HUES64 (cell line): ENCODE measurements around the gene SPI1.

ENCODE experiments used
- H3K27ac ChIP-seq: 2 replicates; pipeline ENCODE4 v1.7.0; 2013; ENCODE audit warnings: low read depth, low read length, inconsistent platforms
- H3K27me3 ChIP-seq: 2 replicates; pipeline ENCODE4 v1.6.1; 2013; ENCODE audit warnings: mild to moderate bottlenecking, low read length; ENCODE audit not compliant: insufficient read depth
- H3K36me3 ChIP-seq: 2 replicates; pipeline ENCODE4 v1.6.1; 2013; ENCODE audit warnings: mild to moderate bottlenecking, low read length; ENCODE audit not compliant: insufficient read depth
- H3K4me1 ChIP-seq: 2 replicates; pipeline ENCODE4 v1.6.1; 2013; ENCODE audit warnings: mild to moderate bottlenecking, low read length, moderate library complexity; ENCODE audit not compliant: insufficient read depth
- H3K4me3 ChIP-seq: 2 replicates; pipeline ENCODE4 v1.5.1; 2013; ENCODE audit warnings: mild to moderate bottlenecking, low read length, moderate library complexity
- H3K9ac ChIP-seq: 2 replicates; pipeline ENCODE4 v1.6.1; 2013; ENCODE audit warnings: mild to moderate bottlenecking, low read depth, low read length
- H3K9me3 ChIP-seq: 2 replicates; pipeline ENCODE4 v1.6.1; 2013; ENCODE audit warnings: low read depth, low read length; ENCODE audit not compliant: insufficient read depth
- WGBS: fragments of 150-250, 120-280 bp; methylation state at CpG from one replicate; pipeline ENCODE4 v1.1.7; 2013; ENCODE audit warnings: missing lambda C conversion rate; 5-methylcytosine and 5-hydroxymethylcytosine counted together

Gene SPI1

GRCh38 chr11:47332791-47333525 is 45.4 kb downstream of the SPI1 start:
- Histone ChIP-seq H3K4me3 (no peak overlapping the region), H3K27me3 (no peaks in the 10 kb centered on the region), H3K9me3 (no peaks in the 10 kb centered on the region), H3K36me3 (peaks cover 16% of the 10 kb centered on the region), H3K4me1 (no peaks in the 10 kb centered on the region), H3K27ac (no peak overlapping the region), H3K9ac (no peak overlapping the region)
- WGBS = 94% methylated on average over 20 of the region's 20 CpGs

DNA sequence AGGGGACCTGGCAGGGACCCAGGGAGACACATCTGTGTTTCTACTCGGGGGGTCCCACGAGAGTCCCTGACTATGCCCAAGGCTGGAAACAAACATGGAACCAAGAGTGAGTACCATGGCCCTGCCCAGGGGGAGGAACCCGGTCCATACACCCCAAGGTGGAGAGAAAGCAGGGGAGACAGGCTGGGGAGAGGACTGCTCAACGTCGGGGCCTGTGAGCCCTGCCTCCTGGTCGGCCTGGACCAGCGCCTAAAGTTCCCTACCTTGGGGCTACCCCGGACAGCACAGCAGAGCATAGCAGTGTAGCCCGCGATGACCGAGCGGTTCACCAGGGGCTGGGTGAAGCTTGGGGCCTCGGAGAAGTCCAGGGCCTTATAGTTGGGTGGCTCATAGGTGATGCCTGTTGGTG is 46.0 kb downstream of the SPI1 start:
- Histone ChIP-seq H3K27me3 (no peaks in the 10 kb centered on the region), H3K36me3 (peaks cover 19% of the 10 kb centered on the region), H3K27ac (no peak overlapping the region), H3K4me3 (no peak overlapping the region), H3K9me3 (no peaks in the 10 kb centered on the region), H3K4me1 (no peaks in the 10 kb centered on the region), H3K9ac (no peak overlapping the region)
- WGBS = 93% methylated on average over 13 of the region's 13 CpGs

- WGBS = 92% methylated on average over 21 of the region's 21 CpGs
Observed at GRCh38 chr11:47331454-47332302, 46.7 kb downstream of the SPI1 start.

DNA sequence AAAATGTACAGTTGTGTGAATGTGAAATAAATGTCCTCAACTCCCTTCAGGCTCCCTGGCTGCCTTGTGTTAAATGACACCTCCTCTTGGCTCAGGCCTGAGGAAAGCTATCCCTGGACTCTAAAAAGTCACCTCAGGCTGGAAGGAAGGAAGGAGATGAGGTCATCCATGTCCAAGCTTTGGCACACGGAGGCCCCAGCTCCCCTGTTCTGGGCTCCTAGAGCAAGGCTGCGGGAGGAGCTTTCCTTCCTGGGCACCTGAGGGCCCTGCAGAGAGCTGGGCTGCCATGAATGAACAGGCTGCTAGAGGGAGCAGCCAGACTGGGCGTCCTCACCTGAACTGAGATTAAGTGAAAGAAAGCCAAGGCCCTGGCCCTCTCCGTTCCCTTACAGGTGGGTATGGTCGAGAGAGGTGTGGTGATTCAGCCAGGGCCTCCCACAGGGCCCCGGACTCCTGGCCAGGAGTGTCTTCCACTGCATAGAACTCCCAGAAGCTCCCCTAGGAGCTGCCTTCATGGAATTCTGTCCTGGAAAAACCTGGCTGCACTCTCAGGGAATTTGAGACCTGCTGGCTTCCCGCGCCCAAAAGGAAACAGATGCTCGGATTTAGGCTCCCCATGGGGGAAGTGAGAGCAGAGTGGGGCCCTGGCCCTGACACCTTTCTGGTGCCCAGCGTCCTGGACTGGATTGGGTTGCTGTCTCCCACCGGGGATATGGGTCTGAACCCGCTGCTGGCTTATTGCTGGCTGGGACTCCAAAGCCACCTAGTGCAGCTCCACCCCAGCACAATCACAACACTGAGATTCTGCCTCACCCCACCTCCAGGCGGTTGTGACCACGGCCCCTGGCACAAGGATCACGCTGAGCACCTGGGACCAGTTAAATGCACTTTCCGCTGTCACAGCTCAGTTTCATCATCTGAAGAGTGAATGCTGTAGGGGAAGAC is 48.1 kb downstream of the SPI1 start:
- H3K27ac ChIP-seq = no peak overlapping the region
- no peaks in the 10 kb centered on the region for H3K4me1 ChIP-seq
- no peak overlapping the region for H3K4me3 ChIP-seq
- H3K36me3 ChIP-seq = peaks cover 35% of the 10 kb centered on the region
- H3K9ac ChIP-seq = no peak overlapping the region; the same call in 1 of the 2 replicates
- H3K9me3 ChIP-seq = no peaks in the 10 kb centered on the region
- no peaks in the 10 kb centered on the region for H3K27me3 ChIP-seq
- WGBS = 87% methylated on average over 16 of the region's 16 CpGs

More at GRCh38 chr11:47331454-47332302, 46.7 kb downstream of the SPI1 start:
- Histone ChIP-seq H3K4me1 (no peaks in the 10 kb centered on the region), H3K27me3 (no peaks in the 10 kb centered on the region), H3K9me3 (no peaks in the 10 kb centered on the region), H3K4me3 (no peak overlapping the region), H3K27ac (no peak overlapping the region), H3K36me3 (peaks cover 26% of the 10 kb centered on the region), H3K9ac (no peak overlapping the region)

DNA sequence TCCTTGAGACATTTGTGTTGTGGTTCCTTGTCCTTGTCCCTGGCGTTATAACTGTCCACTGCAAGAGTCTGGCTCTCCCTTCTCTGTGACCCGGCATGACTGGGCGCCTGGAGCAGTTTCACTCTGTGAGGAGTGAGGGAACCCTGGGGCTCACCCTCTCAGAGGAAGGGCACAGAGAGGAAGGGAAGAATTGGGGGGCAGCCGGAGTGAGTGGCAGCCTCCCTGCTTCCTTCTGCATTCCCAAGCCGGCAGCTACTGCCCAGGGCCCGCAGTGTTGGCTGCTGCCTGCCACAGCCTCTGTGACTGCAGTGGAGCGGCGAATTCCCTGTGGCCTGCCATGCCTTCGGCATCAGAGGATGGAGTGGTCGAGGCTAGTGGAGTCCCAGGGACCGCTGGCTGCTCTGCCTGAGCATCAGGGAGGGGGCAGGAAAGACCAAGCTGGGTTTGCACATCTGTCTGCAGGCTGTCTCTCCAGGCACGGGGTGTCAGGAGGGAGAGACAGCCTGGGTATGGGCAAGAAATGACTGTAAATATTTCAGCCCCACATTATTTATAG is 48.8 kb downstream of the SPI1 start:
- no peaks in the 10 kb centered on the region for H3K4me1 ChIP-seq
- peaks cover 37% of the 10 kb centered on the region for H3K36me3 ChIP-seq
- no peaks in the 10 kb centered on the region for H3K27me3 ChIP-seq
- no peak overlapping the region for H3K27ac ChIP-seq
- no peak overlapping the region; the same call in 1 of the 2 replicates for H3K9ac ChIP-seq
- WGBS = 95% methylated on average over 11 of the region's 12 CpGs
- H3K4me3 ChIP-seq = no peak overlapping the region
- no peaks in the 10 kb centered on the region for H3K9me3 ChIP-seq

- 92% methylated on average over 29 of the region's 29 CpGs for WGBS
- Histone ChIP-seq H3K4me3 (no peak overlapping the region), H3K9me3 (no peaks in the 10 kb centered on the region), H3K4me1 (no peaks in the 10 kb centered on the region), H3K36me3 (peaks cover 40% of the 10 kb centered on the region), H3K27me3 (no peaks in the 10 kb centered on the region), H3K27ac (no peak overlapping the region), H3K9ac (no peak overlapping the region)
Observed at GRCh38 chr11:47328449-47329390, 49.6 kb downstream of the SPI1 start.

DNA sequence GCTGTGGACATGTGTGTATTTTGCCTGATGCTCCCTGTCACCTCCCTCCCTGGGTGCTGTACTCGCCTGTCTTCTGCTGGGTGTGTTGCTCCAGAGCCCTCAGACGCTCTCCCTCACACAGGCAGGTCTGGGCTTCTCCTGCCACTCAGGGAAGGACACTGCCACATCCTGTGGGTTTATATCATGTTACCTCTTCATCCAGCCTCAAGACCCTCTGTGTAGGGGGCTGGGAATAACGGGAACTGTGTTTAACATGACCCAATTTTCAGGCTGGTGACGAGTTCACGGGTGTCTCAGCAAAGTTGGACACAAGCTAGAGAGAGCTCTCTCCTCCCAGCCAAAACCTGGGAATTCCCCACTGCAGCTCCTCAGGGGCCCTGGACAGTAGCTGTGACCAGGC is 50.4 kb downstream of the SPI1 start:
- Histone ChIP-seq H3K9me3 (no peaks in the 10 kb centered on the region), H3K36me3 (peaks cover 40% of the 10 kb centered on the region), H3K27ac (no peak overlapping the region), H3K4me3 (no peak overlapping the region), H3K27me3 (no peaks in the 10 kb centered on the region), H3K9ac (no peak overlapping the region), H3K4me1 (no peaks in the 10 kb centered on the region)
- WGBS = 92% methylated on average over 5 of the region's 5 CpGs

DNA sequence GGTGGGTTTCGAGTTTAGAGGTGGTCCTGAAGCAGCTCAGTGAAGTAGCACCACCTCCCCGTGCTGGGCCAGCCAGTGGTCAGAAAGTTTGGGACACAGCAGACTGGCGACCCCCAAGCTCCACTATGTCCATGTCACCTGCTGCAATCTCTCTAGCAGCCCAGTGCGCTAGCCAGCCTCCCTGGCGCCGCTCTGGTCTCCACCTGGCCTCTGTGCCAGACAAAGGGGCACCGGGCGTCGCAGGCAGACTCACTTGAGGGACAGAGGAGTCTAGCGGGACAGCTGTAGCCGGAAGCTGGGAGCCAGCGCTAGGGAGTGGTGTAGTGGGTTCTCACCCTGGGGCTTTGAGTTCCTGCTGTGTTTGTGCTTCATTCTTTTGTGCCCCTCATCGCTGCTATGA is 51.3 kb downstream of the SPI1 start:
- no peaks in the 10 kb centered on the region for H3K27me3 ChIP-seq
- H3K4me3 ChIP-seq = no peak overlapping the region
- peaks cover 41% of the 10 kb centered on the region for H3K36me3 ChIP-seq
- 95% methylated on average over 13 of the region's 13 CpGs for WGBS
- H3K9ac ChIP-seq = no peak overlapping the region; the same call in 1 of the 2 replicates
- H3K9me3 ChIP-seq = no peaks in the 10 kb centered on the region
- no peaks in the 10 kb centered on the region for H3K4me1 ChIP-seq
- no peak overlapping the region for H3K27ac ChIP-seq

- no peak overlapping the region for H3K4me3 ChIP-seq
- H3K27ac ChIP-seq = no peak overlapping the region
- 97% methylated on average over 12 of the region's 12 CpGs for WGBS
- H3K9me3 ChIP-seq = no peaks in the 10 kb centered on the region
- H3K36me3 ChIP-seq = peaks cover 46% of the 10 kb centered on the region
- no peaks in the 10 kb centered on the region for H3K27me3 ChIP-seq
- no peak overlapping the region for H3K9ac ChIP-seq
- no peaks in the 10 kb centered on the region for H3K4me1 ChIP-seq
Observed at GRCh38 chr11:47326198-47326597, 52.1 kb downstream of the SPI1 start.
